OCI-M2 (cell line): ENCODE results near the gene SHC2.
"Not testable (repeated sequence)": the region's sequence is repeated elsewhere in the genome, so short reads cannot be mapped to it uniquely, and the experiment has no call there.

ENCODE experiments used
- DNase-seq: peaks from one replicate; lab custom pipeline; 2025; ENCODE audit not compliant: unreplicated experiment; lab: John Stamatoyannopoulos, UW

Gene SHC2

GRCh38 chr19:392375-392970 lies 68.4 kb downstream of the SHC2 start:
- DNase-seq: no peak

DNA sequence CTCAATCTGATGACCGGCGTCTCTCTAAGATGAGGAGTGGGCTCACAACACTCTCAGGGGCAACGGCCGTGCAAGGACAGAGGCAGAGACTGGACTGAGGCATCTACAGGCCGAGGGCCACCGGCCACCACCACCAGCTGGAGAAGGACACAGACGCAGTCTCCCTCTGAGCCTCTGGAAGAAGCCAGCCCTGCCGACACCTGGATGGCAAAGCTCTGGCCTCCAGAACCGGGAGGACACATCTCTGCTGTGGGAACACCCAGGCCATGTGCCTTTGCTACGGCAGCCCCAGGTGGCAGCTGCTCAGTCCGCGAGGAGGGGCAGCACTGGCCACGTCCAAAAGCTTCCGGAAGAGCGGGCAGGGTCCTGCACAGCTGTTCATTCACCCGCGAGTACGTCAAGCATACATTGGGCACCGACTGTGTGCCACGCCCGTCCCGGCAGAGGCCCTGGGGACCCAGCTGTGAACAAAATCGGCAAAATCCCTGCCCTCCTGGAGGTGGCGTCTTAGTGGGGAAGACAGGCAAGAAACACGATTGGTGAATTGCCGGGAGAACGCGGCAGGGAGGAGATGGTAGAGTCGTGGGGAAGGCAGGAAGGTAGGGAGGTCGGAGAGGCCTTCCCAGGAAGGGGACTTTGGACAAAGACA lies 69.0 kb downstream of the SHC2 start:
- DNase-seq: no peak

DNA sequence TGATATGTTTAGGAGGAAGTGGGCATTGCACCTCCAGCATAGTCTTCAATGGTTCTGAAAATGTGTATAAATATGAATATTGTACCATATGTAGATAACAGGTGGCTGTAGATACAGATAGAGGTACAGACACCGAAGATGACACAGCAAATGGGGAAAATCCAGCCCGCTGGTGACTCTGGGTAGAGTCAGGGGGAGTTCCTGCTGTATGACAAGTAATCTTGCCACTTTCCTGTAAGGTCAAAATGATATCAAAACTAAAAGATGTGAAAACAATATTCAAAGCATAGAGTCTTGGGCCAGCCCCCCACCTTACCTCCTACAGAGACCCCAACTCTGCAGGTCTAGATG lies 69.7 kb downstream of the SHC2 start:
- no peak for DNase-seq

GRCh38 chr19:390386-391206 lies 70.2 kb downstream of the SHC2 start:
- no peak for DNase-seq

- no peak for DNase-seq
Measured at GRCh38 chr19:389935-390289, 70.9 kb downstream of the SHC2 start.

GRCh38 chr19:389255-389934 lies 71.4 kb downstream of the SHC2 start:
- no peak for DNase-seq

GRCh38 chr19:388691-389090 lies 72.1 kb downstream of the SHC2 start:
- DNase-seq: no peak

GRCh38 chr19:387777-388176 lies 73.1 kb downstream of the SHC2 start:
- no peak for DNase-seq

DNA sequence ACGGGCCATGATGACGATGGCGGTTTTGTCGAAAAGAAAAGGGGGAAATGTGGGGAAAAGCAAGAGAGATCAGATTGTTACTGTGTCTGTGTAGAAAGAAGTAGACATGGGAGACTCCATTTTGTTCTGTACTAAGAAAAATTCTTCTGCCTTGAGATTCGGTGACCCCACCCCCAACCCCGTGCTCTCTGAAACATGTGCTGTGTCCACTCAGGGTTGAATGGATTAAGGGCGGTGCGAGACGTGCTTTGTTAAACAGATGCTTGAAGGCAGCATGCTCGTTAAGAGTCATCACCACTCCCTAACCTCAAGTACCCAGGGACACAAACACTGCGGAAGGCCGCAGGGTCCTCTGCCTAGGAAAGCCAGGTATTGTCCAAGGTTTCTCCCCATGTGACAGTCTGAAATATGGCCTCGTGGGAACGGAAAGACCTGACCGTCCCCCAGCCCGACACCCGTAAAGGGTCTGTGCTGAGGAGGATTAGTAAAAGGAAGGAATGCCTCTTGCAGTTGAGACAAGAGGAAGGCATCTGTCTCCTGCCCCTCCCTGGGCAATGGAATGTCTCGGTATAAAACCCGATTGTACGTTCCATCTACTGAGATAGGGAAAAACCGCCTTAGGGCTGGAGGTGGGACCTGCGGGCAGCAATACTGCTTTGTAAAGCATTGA lies 74.1 kb downstream of the SHC2 start:
- not testable (repeated sequence) for DNase-seq

DNA sequence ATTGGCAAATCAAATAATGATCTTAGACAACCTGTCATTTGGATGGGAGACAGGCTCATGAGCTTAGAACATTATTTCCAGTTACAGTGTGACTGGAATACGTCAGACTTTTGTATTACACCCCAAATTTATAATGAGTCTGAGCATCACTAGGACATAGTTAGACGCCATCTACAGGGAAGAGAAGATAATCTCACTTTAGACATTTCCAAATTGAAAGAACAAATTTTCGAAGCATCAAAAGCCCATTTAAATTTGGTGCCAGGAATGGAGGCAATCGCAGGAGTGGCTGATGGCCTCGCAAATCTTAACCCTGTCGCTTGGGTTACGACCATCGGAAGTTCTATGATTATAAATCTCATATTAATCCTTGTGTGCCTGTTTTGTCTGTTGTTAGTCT lies 74.6 kb downstream of the SHC2 start:
- DNase-seq: not testable (repeated sequence)

GRCh38 chr19:384799-385169 lies 76.0 kb downstream of the SHC2 start:
- no peak for DNase-seq

DNA sequence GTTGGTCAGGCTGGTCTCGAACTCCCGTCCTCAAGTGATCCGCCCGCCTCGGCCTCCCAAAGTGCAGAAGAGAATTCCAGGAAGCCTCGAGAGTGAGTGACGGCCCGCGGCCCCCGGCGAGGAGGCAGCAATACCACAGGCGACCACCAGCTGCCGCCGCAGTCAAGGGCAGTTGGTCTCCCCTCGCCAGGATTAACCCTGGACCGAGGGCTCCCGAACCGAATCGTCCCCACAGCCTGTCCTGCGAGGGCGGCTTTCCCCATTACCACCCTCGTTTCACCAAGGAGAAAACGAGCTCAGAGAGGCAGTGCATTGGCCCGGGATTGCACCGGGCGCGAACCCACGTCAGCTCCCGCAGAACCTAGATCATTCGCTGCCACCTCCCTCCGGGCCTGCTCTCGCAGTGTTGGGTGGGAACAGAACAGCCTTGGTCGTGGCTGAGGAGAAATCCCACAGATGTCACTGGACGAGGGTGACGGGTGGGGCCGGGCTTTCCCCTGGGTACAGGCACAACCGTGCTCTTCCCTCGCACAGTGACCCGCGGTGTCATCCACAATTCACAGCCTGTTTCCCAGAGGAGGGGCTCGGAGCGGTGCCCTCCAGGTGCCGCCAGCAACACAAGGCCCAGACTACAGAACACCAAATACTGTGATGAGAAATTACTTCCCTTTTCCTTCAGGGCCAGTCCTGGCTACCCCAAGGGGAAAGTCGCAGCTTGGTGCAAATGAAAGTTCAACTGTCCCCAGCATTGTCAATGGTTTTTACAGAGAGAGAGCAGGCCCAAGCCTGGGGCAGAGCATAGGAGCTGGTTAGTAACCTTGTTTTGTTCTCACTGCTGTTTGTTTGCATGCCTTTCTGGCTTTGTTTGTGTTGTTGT lies 76.7 kb downstream of the SHC2 start:
- DNase-seq: no peak

- no peak for DNase-seq
Measured at GRCh38 chr19:383040-383439, 77.8 kb downstream of the SHC2 start.

DNA sequence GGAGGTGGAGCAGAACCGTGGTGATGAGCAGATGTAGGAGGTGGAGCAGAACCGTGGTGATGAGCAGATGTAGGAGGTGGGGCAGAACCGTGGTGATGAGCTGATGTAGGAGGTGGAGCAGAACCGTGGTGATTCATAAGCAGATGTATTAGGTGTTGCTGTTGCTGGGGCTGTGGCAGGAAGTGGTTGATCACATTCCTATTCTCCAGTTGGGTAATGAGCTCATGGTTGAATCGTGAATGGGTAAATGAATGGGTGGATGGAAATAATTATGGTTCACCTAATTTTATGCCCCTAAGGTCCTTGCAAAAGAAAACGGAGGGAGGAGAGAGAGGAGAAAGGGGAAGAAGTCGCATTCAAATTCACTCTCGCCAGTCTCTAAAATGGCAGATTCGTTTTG lies 78.3 kb downstream of the SHC2 start:
- DNase-seq: not testable (repeated sequence)

GRCh38 chr19:381901-382300 lies 78.9 kb downstream of the SHC2 start:
- not testable (repeated sequence) for DNase-seq

GRCh38 chr19:380618-381219 lies 80.1 kb downstream of the SHC2 start:
- not testable (repeated sequence) for DNase-seq

DNA sequence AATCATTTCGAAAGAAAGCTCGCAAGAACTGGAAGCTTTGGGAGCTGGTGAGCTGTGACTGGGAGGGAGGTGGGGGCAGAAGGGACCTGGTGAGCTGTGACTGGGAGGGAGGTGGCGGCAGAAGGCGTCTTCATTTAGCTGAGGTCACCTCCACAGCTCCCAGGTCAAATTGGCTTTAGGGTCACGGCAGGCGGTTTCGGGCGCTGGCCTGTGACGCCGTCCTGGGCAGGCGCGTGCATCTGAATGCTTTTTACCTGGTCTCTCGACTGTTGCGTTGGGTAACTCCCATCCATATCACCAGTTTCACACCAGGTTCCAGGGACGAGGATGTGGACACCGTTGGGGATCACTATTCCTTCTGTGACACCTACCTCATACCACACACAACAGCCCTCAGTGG lies 81.0 kb downstream of the SHC2 start:
- DNase-seq: no peak

- no peak for DNase-seq
Measured at GRCh38 chr19:378706-379105, 82.1 kb downstream of the SHC2 start.

DNA sequence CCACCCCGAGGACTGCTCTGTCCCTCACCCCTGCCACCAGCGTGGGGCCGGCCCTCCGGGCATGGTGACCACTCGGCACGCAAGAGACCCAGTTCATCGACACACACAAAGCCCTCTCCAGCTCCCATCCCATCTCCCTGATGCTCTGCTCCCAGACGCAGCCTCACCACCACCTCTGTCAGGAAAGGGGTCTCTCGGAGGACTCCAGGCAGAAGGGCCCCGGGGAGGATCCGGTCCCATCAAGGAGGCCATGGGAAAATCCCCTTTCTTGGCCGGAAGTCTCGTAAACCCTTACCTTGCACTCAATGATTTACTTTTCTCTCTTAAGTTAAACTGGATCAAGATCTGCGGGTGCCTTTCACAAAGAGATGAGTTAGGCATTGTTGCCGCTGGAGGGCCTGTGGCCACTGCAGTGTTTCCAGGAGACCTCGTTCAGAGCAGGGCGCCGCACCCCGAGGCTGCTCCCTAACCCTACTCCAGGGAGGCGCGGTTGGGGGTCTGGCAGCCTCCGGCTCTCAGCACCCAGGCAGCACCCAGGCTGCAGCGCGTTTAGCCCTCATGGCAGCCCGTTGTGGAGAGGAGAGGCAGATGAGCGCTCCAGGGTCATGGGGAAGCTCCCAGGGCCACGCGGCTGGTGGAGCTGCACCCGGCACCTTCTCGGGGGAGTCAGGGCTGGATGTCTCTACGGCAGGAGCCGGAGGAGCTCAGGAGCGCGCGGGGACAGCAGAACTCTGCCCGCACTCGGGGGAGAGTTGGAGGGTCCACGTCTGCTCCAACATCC lies 82.8 kb downstream of the SHC2 start:
- no peak for DNase-seq
